CD4-positive, alpha-beta T cell (primary cell): Measurements from ENCODE around the gene KLHDC3. TPM values are rescaled to one million over a fixed set of nuclear protein-coding genes. Genes with fewer than 3 reads are reported as not detected.
"Not testable (repeated sequence)": the region's sequence is repeated elsewhere in the genome, so short reads cannot be mapped to it uniquely, and the experiment has no call there.

Source experiments
- ATAC-seq: fragments of 200-7000 bp; cut with Tn5 transposase; one replicate; pipeline ENCODE4 v1.10.0; 2022; ENCODE audit warnings: mild to moderate bottlenecking; ENCODE audit not compliant: poor library complexity
- CTCF ChIA-PET: fragments of 350-600 bp; sonication (Branson Sonifier 250); formaldehyde crosslinking; loops from one replicate; lab custom pipeline; 2021; ENCODE audit warnings: antibody characterized with exemption, inconsistent platforms; lab: Charles Lee
- POLR2A ChIA-PET: fragments of 350-600 bp; sonication (Branson Sonifier 250); formaldehyde crosslinking; loops from one replicate; lab custom pipeline; 2021; ENCODE audit warnings: antibody characterized with exemption, inconsistent platforms; lab: Charles Lee
- DNase-seq, 14 experiments: peaks; one replicate each; pipeline ENCODE4 v3.0.0-alpha.2; 2013 to 2020; ENCODE audit warnings: mixed read lengths in 2 of 14
- H3K27ac ChIP-seq, 2 donors: one replicate each; pipeline versions ENCODE4 v1.5.1 to v1.7.0; 2013; ENCODE audit warnings: low read length in 2 of 2, low read depth in 1 of 2, mild to moderate bottlenecking in 1 of 2
- H3K27me3 ChIP-seq, 2 experiments: 1 replicate in 1 of 2; 2 replicates in 1 of 2; pipeline versions ENCODE4 v1.6.1 to v1.7.0; 2013; ENCODE audit warnings: low read length in 2 of 2, control low read depth in 1 of 2, mild to moderate bottlenecking in 1 of 2, moderate library complexity in 1 of 2; ENCODE audit not compliant: insufficient read depth in 2 of 2, control insufficient read depth in 1 of 2
- H3K36me3 ChIP-seq: one replicate; pipeline ENCODE4 v1.6.1; 2013; ENCODE audit warnings: low read length, control low read depth; ENCODE audit not compliant: insufficient read depth
- H3K4me1 ChIP-seq: one replicate; pipeline ENCODE4 v1.6.1; 2013; ENCODE audit warnings: low read length, control low read depth; ENCODE audit not compliant: insufficient read depth
- H3K4me3 ChIP-seq: one replicate; pipeline ENCODE4 v1.5.1; 2013; ENCODE audit warnings: mild to moderate bottlenecking, low read length, moderate library complexity
- H3K9me3 ChIP-seq, 2 experiments: 1 replicate in 1 of 2; 2 replicates in 1 of 2; pipeline versions ENCODE4 v1.6.1 to v1.7.0; 2013; ENCODE audit warnings: low read length in 2 of 2, mild to moderate bottlenecking in 2 of 2, control low read depth in 1 of 2, moderate library complexity in 1 of 2; ENCODE audit not compliant: control insufficient read depth in 1 of 2, insufficient read depth in 1 of 2
- H3K27ac Mint-ChIP-seq: one replicate; pipeline ENCODE4 v1.8.0; 2020; ENCODE audit warnings: mixed read lengths
- H3K27me3 Mint-ChIP-seq: one replicate; pipeline ENCODE4 v1.8.0; 2021; ENCODE audit warnings: mixed read lengths
- H3K36me3 Mint-ChIP-seq: one replicate; pipeline ENCODE4 v1.8.0; 2021; ENCODE audit warnings: low read depth, mixed read lengths
- H3K4me1 Mint-ChIP-seq: one replicate; pipeline ENCODE4 v1.8.0; 2021; ENCODE audit warnings: low read depth, mixed read lengths
- H3K4me3 Mint-ChIP-seq: one replicate; pipeline ENCODE4 v1.8.0; 2020; ENCODE audit warnings: mild to moderate bottlenecking, mixed read lengths
- H3K9me3 Mint-ChIP-seq: one replicate; pipeline ENCODE4 v1.8.0; 2020; ENCODE audit warnings: mixed read lengths
- intact Hi-C, 2 experiments: fragments of 100-400 bp; cut with DNase I in 1 of 2; cut with micrococcal nuclease in 1 of 2; formaldehyde crosslinking; loops; one replicate each; pipeline versions ENCODE4 v1.15.1 to v1.9.0; 2023 to 2025; cut with DNase I, micrococcal nuclease
- total RNA-seq, 174 experiments: library from RNA in 2 of 174; stranded (reverse) in 2 of 174; gene quantifications; one replicate each; pipeline ENCODE4 v1.2.3 and lab custom pipeline; 2021 to 2026
- TF ChIP-seq, protein P1 (sequence below): fragments of 200-600 bp; IDR thresholded peaks from one replicate; pipeline ENCODE4 v1.8.0; 2022; ENCODE audit warnings: antibody characterized with exemption, mild to moderate bottlenecking

Gene KLHDC3
- total RNA-seq, 2 experiments from 2014 or later: 21.0 to 22.3 TPM

DNA sequence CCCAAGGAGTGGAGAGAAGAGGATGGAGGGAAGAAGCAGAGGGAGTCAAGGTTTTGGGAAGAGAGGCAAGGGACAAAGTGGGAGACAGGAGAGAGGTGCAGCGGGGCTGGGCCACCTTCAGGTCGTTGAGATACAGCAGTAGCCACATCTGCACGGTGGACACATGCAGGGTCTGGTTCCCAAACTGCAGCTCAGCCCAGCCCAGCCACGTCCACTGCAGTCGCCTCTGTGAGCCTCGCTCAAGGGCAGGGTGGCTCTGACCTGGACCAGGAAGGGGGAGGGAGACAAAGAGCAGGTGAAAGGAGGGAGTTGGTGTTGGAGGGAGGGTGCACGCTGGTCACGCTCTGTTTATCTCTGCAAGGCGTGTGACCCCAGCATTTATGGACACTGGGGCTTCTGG lies 24.7 kb downstream of the KLHDC3 start:
- CTCF ChIA-PET: no interaction called here
- H3K4me1 Mint-ChIP-seq: no peaks in the 10 kb centered on the region

GRCh38 chr6:43040542-43041257 lies 26.7 kb downstream of the KLHDC3 start:
- TF ChIP-seq, protein P1, sequence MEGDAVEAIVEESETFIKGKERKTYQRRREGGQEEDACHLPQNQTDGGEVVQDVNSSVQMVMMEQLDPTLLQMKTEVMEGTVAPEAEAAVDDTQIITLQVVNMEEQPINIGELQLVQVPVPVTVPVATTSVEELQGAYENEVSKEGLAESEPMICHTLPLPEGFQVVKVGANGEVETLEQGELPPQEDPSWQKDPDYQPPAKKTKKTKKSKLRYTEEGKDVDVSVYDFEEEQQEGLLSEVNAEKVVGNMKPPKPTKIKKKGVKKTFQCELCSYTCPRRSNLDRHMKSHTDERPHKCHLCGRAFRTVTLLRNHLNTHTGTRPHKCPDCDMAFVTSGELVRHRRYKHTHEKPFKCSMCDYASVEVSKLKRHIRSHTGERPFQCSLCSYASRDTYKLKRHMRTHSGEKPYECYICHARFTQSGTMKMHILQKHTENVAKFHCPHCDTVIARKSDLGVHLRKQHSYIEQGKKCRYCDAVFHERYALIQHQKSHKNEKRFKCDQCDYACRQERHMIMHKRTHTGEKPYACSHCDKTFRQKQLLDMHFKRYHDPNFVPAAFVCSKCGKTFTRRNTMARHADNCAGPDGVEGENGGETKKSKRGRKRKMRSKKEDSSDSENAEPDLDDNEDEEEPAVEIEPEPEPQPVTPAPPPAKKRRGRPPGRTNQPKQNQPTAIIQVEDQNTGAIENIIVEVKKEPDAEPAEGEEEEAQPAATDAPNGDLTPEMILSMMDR: no peak
- CTCF ChIA-PET: no interaction called here
- DNase-seq (no peak), ATAC-seq (no peak)
- no peaks in the 10 kb centered on the region for H3K9me3 ChIP-seq
- Mint-ChIP-seq H3K27me3 (no peaks in the 10 kb centered on the region), H3K9me3 (no peaks in the 10 kb centered on the region), H3K4me1 (no peaks in the 10 kb centered on the region), H3K4me3 (no peak overlapping the region), H3K27ac (no peak overlapping the region), H3K36me3 (peaks cover 68% of the 10 kb centered on the region)
- H3K27ac ChIP-seq: no peak overlapping the region
- intact Hi-C loops: no loop called here
- H3K4me3 ChIP-seq: no peak overlapping the region
- POLR2A ChIA-PET: interaction anchor here (1.3 kb wide), 1 partner anchor 13 kb away, joined by 3 read pairs; the partner anchor contains the start of gene CUL7
- peaks cover 57% of the 10 kb centered on the region for H3K36me3 ChIP-seq
- no peaks in the 10 kb centered on the region for H3K27me3 ChIP-seq
- H3K4me1 ChIP-seq: no peaks in the 10 kb centered on the region

More for the DNA sequence above, 24.7 kb downstream of the KLHDC3 start:
- TF ChIP-seq, protein P1: no peak
- Mint-ChIP-seq H3K36me3 (peaks cover 60% of the 10 kb centered on the region), H3K27ac (no peak overlapping the region), H3K4me3 (no peak overlapping the region), H3K9me3 (no peaks in the 10 kb centered on the region), H3K27me3 (no peaks in the 10 kb centered on the region)
- ATAC-seq (no peak), DNase-seq (no peak)
- intact Hi-C loops: no loop called here
- H3K27me3 ChIP-seq: no peaks in the 10 kb centered on the region
- peaks cover 50% of the 10 kb centered on the region for H3K36me3 ChIP-seq
- H3K27ac ChIP-seq: no peak overlapping the region
- POLR2A ChIA-PET: no interaction called here
- H3K4me1 ChIP-seq: no peaks in the 10 kb centered on the region
- no peaks in the 10 kb centered on the region for H3K9me3 ChIP-seq
- no peak overlapping the region for H3K4me3 ChIP-seq

GRCh38 chr6:43041475-43041874 lies 27.4 kb downstream of the KLHDC3 start:
- H3K4me1 Mint-ChIP-seq, H3K4me3 ChIP-seq, H3K9me3 ChIP-seq, ATAC-seq, H3K9me3 Mint-ChIP-seq, H3K27ac Mint-ChIP-seq, CTCF ChIA-PET, DNase-seq, H3K27ac ChIP-seq, H3K27me3 ChIP-seq, intact Hi-C loops, H3K4me1 ChIP-seq, H3K27me3 Mint-ChIP-seq, H3K4me3 Mint-ChIP-seq: not testable (repeated sequence)
- H3K36me3 Mint-ChIP-seq: peaks cover 76% of the 10 kb centered on the region
- H3K36me3 ChIP-seq: peaks cover 61% of the 10 kb centered on the region
- POLR2A ChIA-PET: interaction anchor here (1.3 kb wide), 1 partner anchor 12 kb away, joined by 3 read pairs; the partner anchor contains the start of gene CUL7
